ENCODE data around the gene RBM20. TPM values are rescaled to one million over a fixed set of nuclear protein-coding genes. Genes with fewer than 3 reads are reported as not detected.

Gene RBM20
- total RNA-seq, 2 experiments from 2014 or later = 0.38 to 0.72 TPM

GRCh38 chr10:110756876-110757275, 112.7 kb downstream of the RBM20 start:
- TF ChIP-seq CTCF (IDR thresholded peaks at IDR 0.05) = no peak
- DNase-seq (no peak), ATAC-seq (no peak)
- ChIA-PET CTCF (interaction anchor here (0.8 to 1.5 kb wide), 5 partner anchors 9 to 85 kb away, joined by 3 to 4 read pairs (median 3); no protein-coding TSS in a partner anchor), POLR2A (interaction anchor here (1.2 kb wide), 1 partner anchor 16 kb away, joined by 3 read pairs; no protein-coding TSS in a partner anchor)
- Mint-ChIP-seq H3K9me3 (peaks cover 6% of the 10 kb centered on the region), H3K27me3 (no peaks in the 10 kb centered on the region), H3K4me1 (ENCODE audit: low read depth) (peaks cover 31% of the 10 kb centered on the region), H3K36me3 (ENCODE audit: low read depth) (no peaks in the 10 kb centered on the region), H3K27ac (no peak overlapping the region), H3K4me3 (no peak overlapping the region)
- intact Hi-C loops (cut with micrococcal nuclease) = no loop called here

- DNase-seq = no peak
- peaks cover 26% of the 10 kb centered on the region for H3K4me1 Mint-ChIP-seq (ENCODE audit: low read depth)
- H3K4me3 Mint-ChIP-seq = no peak overlapping the region
- POLR2A ChIA-PET = interaction anchor here (1.4 to 1.6 kb wide), 2 partner anchors 8 to 24 kb away, joined by 3 read pairs; no protein-coding TSS in a partner anchor
- intact Hi-C loops (cut with micrococcal nuclease) = no loop called here
- H3K27ac Mint-ChIP-seq = no peak overlapping the region
- H3K27me3 Mint-ChIP-seq = no peaks in the 10 kb centered on the region
- H3K9me3 Mint-ChIP-seq = peaks cover 6% of the 10 kb centered on the region
- H3K36me3 Mint-ChIP-seq (ENCODE audit: low read depth) = no peaks in the 10 kb centered on the region
- TF ChIP-seq CTCF (IDR thresholded peaks at IDR 0.05) = no peak
- ATAC-seq = no peak
- CTCF ChIA-PET = interaction anchor here (1.1 to 1.7 kb wide), 5 partner anchors 8 to 85 kb away, joined by 3 to 6 read pairs (median 3); no protein-coding TSS in a partner anchor
Observed at GRCh38 chr10:110757586-110757985, 113.5 kb downstream of the RBM20 start.

- DNase-seq (no peak), ATAC-seq (no peak)
- Mint-ChIP-seq H3K4me1 (ENCODE audit: low read depth) (peaks cover 24% of the 10 kb centered on the region), H3K36me3 (ENCODE audit: low read depth) (no peaks in the 10 kb centered on the region), H3K4me3 (no peak overlapping the region), H3K27me3 (no peaks in the 10 kb centered on the region), H3K27ac (no peak overlapping the region), H3K9me3 (peaks cover 6% of the 10 kb centered on the region)
- ChIA-PET POLR2A (interaction anchor here (1.0 to 1.6 kb wide), 4 partner anchors 8 to 34 kb away, joined by 3 read pairs; no protein-coding TSS in a partner anchor), CTCF (interaction anchor here (1.1 to 1.7 kb wide), 4 partner anchors 8 to 16 kb away, joined by 3 to 6 read pairs (median 5); no protein-coding TSS in a partner anchor)
- intact Hi-C loops (cut with micrococcal nuclease) = no loop called here
- no peak for TF ChIP-seq CTCF (IDR thresholded peaks at IDR 0.05)
Observed at GRCh38 chr10:110758128-110758765, 114.1 kb downstream of the RBM20 start.

GRCh38 chr10:110758898-110759297, 114.8 kb downstream of the RBM20 start:
- H3K27ac Mint-ChIP-seq = no peak overlapping the region
- ChIA-PET CTCF (interaction anchor here (1.4 to 1.7 kb wide), 3 partner anchors 9 to 15 kb away, joined by 5 to 6 read pairs (median 6); no protein-coding TSS in a partner anchor), POLR2A (interaction anchor here (1.0 to 1.6 kb wide), 4 partner anchors 9 to 34 kb away, joined by 3 read pairs; no protein-coding TSS in a partner anchor)
- DNase-seq (no peak), ATAC-seq (no peak)
- no peaks in the 10 kb centered on the region for H3K36me3 Mint-ChIP-seq (ENCODE audit: low read depth)
- no peaks in the 10 kb centered on the region for H3K27me3 Mint-ChIP-seq
- no peak for TF ChIP-seq CTCF (IDR thresholded peaks at IDR 0.05)
- intact Hi-C loops (cut with micrococcal nuclease) = no loop called here
- peaks cover 20% of the 10 kb centered on the region for H3K4me1 Mint-ChIP-seq (ENCODE audit: low read depth)
- H3K4me3 Mint-ChIP-seq = no peak overlapping the region
- peaks cover 6% of the 10 kb centered on the region for H3K9me3 Mint-ChIP-seq

GRCh38 chr10:110759523-110759922, 115.4 kb downstream of the RBM20 start:
- H3K27me3 Mint-ChIP-seq = no peaks in the 10 kb centered on the region
- CTCF ChIA-PET = interaction anchor here (1.4 to 1.7 kb wide), 4 partner anchors 10 to 135 kb away, joined by 4 to 6 read pairs (median 6); no protein-coding TSS in a partner anchor
- no peak overlapping the region for H3K27ac Mint-ChIP-seq

More at GRCh38 chr10:110759523-110759922, 115.4 kb downstream of the RBM20 start:
- TF ChIP-seq CTCF (IDR thresholded peaks at IDR 0.05) = no peak
- Mint-ChIP-seq H3K9me3 (peaks cover 3% of the 10 kb centered on the region), H3K4me3 (no peak overlapping the region), H3K36me3 (ENCODE audit: low read depth) (no peaks in the 10 kb centered on the region), H3K4me1 (ENCODE audit: low read depth) (peaks cover 16% of the 10 kb centered on the region)
- intact Hi-C loops (cut with micrococcal nuclease) = no loop called here
- POLR2A ChIA-PET = interaction anchor here (1.0 to 1.5 kb wide), 2 partner anchors 11 to 33 kb away, joined by 3 read pairs; no protein-coding TSS in a partner anchor
- ATAC-seq = no peak
- DNase-seq = no peak
